HG03159 (cell line): Measurements from ENCODE around the gene ALOX12.
A peak's percentile ranks its signal among the peaks of the same experiment; 100 is the strongest.

Source experiments
- ATAC-seq: cut with Tn5 transposase; IDR thresholded peaks from one replicate; pipeline ENCODE4 v1.9.1; 2021; ENCODE audit warnings: mild to moderate bottlenecking, moderate library complexity; ENCODE audit not compliant: unreplicated experiment

The ALOX12 gene

DNA sequence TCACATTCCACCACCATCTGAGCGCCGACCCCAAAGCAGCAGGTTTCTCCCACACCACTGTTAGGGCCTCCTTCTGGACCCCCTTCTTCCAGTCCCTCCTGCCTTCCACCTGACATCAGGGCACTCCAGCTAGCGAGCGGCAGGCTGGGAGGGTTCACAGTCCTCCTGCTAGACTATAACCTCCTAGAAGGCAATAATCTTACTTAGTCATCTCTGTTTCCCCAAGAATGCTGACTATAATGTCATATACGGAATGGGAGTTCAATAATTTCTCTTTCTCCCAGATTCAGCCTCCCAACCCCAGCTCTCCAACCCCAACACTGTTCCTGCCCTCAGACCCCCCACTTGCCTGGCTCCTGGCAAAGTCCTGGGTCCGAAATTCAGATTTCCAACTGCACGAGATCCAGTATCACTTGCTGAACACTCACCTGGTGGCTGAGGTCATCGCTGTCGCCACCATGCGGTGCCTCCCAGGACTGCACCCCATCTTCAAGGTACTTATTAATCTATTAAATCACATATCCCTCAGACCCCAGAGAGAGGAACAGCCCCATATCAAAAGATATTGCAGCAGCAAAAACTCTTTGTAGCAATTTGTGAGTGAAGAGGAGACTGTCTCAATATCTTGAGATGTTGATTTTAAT is 5.6 kb downstream of the ALOX12 start:
- ATAC-seq, result no peak

DNA sequence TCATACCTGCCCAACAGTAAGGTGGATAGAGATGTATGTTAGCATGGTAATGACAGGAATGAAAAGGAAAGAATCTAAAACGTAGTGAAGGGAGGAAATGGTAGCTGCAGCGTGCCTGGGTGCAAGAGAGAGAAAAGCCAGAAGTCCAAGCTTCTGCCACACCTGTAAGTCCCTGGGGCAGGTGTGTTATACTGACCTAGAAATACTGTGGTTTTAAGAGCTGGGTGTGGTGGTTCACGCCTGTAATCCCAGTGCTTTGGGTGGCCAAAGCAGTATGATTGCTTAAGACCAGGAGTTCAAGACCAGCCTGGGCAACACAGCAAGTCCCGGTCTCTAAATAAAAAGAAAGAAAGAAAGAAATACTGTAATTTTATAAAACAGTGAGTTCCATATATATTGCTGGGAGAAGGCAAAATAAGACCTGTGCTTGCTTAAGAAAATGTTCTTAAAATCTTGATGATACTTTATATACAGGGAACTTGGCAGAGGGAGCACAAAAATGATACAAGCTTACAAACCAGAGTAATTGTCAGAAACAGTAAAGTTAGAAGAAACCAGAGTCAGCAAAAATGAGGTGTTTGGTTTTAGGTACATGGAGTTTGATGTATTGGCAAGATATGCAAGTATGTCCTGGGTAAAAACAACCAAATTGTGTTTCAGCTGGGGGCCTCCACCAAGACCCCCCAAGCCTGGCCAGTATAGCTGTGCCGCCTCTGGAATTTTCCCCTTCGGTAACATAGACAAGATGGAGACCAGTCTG is 6.6 kb downstream of the ALOX12 start:
- no peak for ATAC-seq

GRCh38 chr17:7003745-7004144 is 7.9 kb downstream of the ALOX12 start:
- ATAC-seq, result no peak

GRCh38 chr17:7004398-7005253 is 8.8 kb downstream of the ALOX12 start:
- peak; percentile 71 for ATAC-seq

GRCh38 chr17:7005716-7006115 is 9.9 kb downstream of the ALOX12 start:
- ATAC-seq, result no peak

DNA sequence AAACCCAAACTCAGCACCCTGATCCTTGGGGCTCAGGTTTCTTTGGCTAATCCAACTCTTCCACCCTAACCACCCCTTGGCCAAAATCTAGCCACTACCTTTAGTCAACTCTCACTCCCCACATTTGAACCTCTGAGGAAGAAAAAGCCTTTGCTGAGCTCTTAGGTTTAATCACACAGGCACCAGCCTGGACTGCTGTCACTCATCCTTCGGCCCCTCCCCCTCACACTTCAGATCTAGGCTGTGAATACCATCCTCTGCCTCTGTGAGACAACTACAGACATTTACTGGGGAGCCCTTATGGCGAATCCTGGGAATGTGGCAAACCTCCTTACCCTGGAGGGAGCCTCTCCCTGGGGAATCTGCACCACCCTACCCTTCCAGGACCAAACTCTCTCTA is 11.3 kb downstream of the ALOX12 start:
- no peak for ATAC-seq

DNA sequence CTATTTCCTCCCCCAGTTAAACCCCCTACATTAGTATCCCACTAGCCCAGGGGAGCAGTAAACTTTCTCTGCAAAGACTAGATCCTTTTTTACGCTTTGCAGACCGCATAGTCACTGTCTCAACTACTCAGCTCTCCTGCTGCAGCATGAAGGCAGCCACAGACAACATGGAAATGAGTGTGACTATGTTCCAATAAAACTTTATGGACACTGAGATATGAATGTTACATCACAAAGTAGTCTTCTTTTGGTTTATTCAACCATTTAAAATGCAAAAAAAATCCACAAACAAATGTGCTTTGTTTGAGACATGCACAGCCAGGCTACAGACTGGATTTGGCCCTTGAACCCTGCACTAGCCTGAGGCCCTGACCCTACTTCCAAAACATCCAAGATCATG is 14.7 kb downstream of the ALOX12 start:
- ATAC-seq, result no peak

DNA sequence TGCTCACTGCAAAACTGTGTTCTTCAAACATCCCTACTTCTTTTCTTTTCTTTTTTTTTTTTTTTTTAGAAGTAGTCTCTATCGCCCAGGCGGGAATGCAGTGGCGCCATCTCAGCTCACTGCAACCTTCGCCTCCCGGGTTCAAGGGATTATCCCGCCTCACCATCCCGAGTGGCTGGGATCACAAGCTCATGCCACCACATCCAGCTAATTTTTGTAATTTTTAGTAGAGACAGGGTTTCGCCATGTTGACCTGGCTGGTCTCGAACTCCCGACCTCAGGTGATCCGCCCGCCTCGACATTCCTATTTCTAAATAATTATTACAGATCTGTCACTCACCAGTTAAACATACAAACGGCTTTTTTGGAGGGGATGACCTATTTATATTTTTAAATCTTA is 15.6 kb downstream of the ALOX12 start:
- ATAC-seq, result no peak

DNA sequence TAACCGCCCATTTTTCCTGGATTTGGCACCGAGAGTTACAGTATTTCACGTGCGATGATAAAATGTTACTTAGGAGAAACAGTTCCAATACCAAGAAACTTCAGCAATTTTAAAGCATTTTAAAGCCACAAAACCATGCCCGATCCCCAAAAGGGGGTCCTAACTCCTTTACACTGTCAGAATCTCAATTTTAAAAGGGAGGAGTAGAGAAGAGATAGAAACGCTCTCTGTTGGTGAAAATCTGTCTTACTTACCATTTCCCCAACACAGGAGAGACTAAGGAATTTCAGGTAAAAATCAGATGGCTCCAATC is 16.0 kb downstream of the ALOX12 start:
- no peak for ATAC-seq

DNA sequence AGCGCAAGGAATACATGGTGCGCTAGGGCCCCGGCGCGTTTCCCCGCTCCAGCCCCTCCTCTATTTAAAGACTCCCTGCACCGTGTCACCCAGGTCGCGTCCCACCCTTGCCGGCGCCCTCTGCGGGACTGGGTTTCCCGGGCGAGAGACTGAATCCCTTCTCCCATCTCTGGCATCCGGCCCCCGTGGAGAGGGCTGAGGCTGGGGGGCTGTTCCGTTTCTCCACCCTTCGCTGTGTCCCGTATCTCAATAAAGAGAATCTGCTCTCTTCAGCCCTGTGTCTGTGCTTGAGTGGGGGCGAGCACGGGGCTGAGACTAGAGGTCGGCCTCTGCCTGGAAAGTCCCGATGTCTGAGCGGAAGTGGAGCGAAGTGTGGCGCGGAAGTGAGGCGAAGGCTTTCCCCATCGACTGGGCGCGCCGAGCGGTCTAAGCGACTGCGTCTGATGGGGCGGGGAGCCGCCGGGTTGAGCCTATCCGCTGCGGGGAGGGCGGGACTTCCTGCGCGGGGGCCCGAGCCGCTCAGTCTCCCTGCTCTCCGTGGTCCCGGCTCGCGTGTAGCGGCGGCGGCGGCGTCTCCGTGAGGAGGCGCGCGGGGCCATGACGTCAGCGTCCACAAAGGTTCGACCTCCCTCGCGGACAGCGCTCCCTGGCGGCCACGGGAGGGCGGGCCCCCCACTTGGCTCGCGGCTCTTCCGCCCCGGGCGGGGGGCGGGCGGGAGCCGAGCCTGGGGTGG is 18.6 kb downstream of the ALOX12 start:
- peak; percentile 71 for ATAC-seq

- peak; percentile 10 for ATAC-seq
Measured at GRCh38 chr17:7014995-7015958, 19.4 kb downstream of the ALOX12 start.

DNA sequence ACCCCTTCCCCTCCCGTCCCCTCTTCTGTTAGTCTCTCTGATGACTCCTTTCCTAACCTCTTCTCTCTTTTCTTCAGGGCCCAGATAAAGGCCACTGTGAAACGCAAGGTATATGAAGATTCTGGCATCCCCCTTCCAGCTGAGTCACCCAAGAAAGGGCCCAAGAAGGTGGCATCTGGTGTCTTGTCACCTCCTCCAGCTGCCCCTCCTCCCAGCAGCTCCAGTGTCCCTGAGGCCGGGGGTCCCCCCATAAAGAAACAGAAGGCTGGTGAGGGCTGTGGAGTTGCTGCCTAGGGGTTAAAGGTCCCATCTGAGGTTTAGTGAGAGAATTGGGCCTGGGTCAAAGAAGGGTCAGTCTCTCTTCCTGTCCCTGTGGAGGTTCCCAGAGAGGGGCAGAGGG is 20.6 kb downstream of the ALOX12 start:
- ATAC-seq, result no peak

DNA sequence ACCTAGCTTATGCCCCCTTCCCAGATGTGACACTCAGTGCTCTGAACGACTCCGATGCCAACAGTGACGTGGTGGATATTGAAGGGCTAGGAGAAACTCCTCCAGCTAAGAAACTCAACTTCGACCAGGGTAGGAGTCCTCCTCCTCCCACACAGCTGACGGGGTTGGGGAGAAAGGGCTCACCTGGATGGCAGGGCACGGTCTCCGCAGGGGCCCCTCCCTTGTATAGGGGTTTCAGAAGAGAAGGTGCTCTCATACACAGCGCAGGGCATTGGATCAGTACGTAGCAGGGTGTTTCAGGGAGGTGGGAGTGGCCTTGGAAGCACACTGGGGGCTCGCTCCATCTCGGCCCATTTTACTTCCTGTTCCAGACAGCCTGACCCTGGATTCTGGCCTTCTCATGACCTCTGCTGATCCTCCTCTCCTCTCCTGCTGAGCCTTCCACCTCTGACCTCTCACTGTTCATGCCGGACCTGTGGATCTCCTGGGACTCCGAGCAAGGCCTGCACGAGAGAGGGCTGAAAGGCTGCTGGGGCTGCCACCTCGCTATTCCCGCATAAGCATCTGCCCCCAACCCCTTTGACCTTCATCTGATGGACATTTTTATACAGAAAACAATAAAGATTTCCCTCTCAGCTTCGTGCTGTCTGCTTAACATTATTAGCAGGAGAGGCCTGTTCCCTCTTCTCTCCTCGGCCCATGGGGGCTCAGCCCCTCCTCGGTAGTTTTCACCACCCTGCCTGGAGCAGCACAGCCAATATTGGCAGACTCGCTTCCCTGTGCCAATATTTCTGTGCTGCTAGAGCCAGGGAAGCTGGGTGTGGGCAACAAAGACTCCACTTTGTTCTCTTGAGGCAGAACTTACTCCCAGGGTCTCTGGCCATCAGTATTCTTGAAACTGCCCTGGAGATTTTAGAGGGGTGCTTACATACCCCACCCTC is 21.3 kb downstream of the ALOX12 start:
- no peak for ATAC-seq

DNA sequence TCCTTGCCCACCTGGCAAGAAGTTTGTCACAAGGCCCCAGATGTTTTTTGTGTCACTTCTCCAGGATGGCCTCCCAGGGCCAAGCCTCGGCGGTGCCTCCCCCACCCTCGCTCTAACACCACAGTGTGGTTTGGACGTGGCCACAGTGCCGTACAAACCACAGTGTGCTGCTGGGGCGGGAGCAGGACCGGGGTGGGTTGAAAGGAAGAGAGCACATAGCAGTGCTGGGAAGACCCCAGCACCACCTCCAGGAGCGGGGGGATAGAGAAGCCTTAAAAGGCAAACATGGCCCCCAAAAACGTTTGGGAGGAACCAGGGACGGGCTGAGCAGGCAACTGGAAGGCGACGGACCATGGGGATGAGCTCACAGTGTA is 22.0 kb downstream of the ALOX12 start:
- no peak for ATAC-seq

DNA sequence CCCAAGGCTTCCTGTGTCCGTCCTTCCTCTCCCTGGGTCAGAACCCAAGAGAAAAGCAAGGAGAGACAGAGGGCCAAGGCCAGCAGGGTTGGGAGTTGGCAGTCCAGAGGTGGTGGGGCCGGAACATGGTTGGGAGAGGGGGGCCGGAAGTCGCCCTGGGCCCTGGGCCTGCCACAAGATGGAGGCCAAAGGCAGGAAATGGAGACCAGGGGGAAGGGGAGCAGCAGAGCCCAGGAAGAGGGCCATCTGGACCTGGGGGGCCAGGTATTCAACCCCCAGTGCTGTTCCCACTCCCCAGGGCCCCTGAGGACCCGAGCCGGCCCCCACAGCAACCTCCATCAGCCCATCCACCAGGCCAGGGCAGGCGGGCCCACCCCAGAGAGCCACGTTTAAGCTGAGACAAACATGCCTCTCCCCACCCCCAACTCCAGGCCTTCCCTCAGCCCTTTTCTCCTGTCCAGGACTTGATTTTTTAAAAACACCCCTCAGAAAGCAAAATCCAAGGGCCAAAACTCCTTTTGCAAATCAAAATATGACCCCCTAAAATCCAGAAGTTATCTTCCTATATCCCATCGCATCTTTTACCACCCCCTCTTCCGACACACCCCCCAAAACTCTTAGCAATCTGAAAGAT is 22.6 kb downstream of the ALOX12 start:
- ATAC-seq, result no peak

DNA sequence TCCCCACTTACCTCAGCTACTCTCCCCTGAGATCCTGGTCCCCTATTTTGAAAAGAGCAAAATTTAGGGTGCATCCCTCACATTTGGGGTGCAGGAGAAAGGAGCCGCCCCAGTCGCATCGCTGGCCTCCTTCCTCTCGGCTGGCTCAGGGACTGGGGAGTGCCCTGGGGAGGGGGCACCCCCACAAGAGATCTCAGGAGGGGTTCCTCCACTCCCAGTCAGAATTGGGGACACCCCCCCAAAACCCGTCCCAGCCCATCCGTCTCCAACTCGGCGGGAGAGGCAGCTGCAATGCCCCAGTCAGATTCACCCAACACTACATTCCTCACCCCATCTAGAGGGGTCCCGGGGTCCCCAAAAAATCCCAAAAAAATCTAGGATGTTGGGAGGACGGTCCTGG is 23.5 kb downstream of the ALOX12 start:
- ATAC-seq, result no peak

DNA sequence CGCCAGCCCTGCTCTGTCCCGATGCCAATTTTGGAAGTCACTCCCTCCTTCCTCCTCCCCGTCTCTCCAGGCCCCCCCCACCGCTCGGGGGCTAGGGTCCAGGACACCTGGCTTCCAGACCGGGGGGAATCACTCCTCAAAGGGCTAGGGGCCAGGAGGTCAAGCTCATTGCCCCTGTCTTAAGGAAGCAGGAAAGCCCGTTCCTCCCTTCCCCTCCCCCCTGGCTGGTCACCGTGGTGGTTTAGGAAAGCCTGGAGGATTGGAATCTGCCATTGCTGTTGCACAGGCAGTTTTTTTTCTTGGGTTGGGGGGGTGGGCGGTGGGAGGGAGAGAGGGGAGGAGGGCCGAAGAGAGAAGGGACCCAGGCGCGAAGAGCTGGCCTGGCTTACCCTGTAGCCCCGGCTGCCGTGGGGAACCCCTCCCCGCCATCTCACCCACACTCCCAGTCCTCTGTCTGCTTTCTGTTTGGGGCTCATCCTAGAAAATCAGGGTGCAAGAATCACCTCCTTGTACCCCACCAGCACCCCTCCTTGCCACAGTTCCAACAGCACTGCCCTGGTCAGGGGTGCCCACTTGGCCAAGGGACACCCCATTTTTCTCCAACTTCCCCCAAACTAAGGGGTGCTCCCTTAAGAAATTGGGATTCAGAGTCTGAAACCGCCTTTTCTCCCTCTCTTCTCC is 24.1 kb downstream of the ALOX12 start:
- no peak for ATAC-seq
